K562 (cell line): Measurements from ENCODE around the gene PCF11. TPM values are rescaled to one million over a fixed set of nuclear protein-coding genes. Genes with fewer than 3 reads are reported as not detected.

Experiments used
- ARID3B ChIP-seq: fragments of 250-450 bp; sonication (Bioruptor Pico); IDR thresholded peaks from 2 replicates; pipeline ENCODE4 v1.4.0; 2020; ENCODE audit warnings: borderline replicate concordance
- MGA ChIP-seq: fragments of 450-650 bp; IDR thresholded peaks from 2 replicates; pipeline ENCODE4 v1.6.1; 2016; ENCODE audit warnings: mild to moderate bottlenecking, moderate library complexity
- MYC ChIP-seq, 2 experiments: fragments of 250-450 bp in 1 of 2; sonication (Bioruptor Pico) in 1 of 2; IDR thresholded peaks; 2 replicates each; pipeline versions ENCODE4 v1.5.1 to v1.6.1; 2012 to 2021; ENCODE audit warnings: low read depth in 2 of 2, borderline replicate concordance in 1 of 2, improper control_type of control experiment in 1 of 2, low read length in 1 of 2, mild to moderate bottlenecking in 1 of 2, moderate library complexity in 1 of 2
- NFRKB ChIP-seq: fragments of 450-650 bp; IDR thresholded peaks from 2 replicates; pipeline ENCODE4 v1.6.1; 2016; ENCODE audit warnings: low read depth
- TCF7L2 ChIP-seq: fragments of 150-350 bp; IDR thresholded peaks from 2 replicates; pipeline ENCODE4 v1.6.1; 2016; ENCODE audit warnings: low read depth, mild to moderate bottlenecking, low read length, moderate library complexity
- polyA plus RNA-seq, 8 experiments: library from polyadenylated mRNA; depleted of rRNA in 4 of 8; stranded (reverse) in 5 of 8; unstranded in 3 of 8; fragments of >200 nt; fragmentation: Nextera tagmentation in 2 of 8; fragmentation: Illumina TruSeq in 1 of 8; extraction: Ambion mirVana in 2 of 8; extraction: Trizol in 1 of 8; gene quantifications; 2 replicates each; pipeline versions ENCODE4 v1.2.1 to v1.2.3, GENCODE V29; 2011 to 2014; ENCODE audit warnings: inconsistent platforms in 1 of 8, missing spikeins in 1 of 8
- total RNA-seq, 7 experiments: library from RNA; depleted of rRNA in 6 of 7; stranded (reverse); fragments of >200 nt in 6 of 7; fragmentation: Illumina TruSeq in 2 of 7; extraction: Trizol in 2 of 7; gene quantifications; 2 replicates each; pipeline versions ENCODE4 v1.2.1 to v1.2.3, GENCODE V29; 2011 to 2021; ENCODE audit warnings: low replicate concordance in 1 of 7
- TF ChIP-seq, protein P1 (sequence below): sonication (generic); formaldehyde crosslinking; IDR thresholded peaks from 2 replicates; pipeline ENCODE4 v1.8.1; 2023; ENCODE audit warnings: mild to moderate bottlenecking, missing genetic modification reagents

PCF11 gene
- total and polyA plus RNA-seq, 9 of the 15 experiments (the other 6 are each of a cell fraction or from before 2014, with no cell fraction given) = 9.3 to 91.6 (median 54.4) TPM

- TF ChIP-seq MGA (0 out of 2 replicates have a peak, but pooled peaks have one; percentile 3), ARID3B (CRISPR knock-in tag) (no peak), NFRKB (peak; percentile 52; the same call in 1 of the 2 replicates), MYC (IDR thresholded peaks at IDR 0.05; ENCODE audit: low read depth, low read length) (peak; percentile 61), MYC (CRISPR knock-in tag; IDR thresholded peaks at IDR 0.05; ENCODE audit: borderline replicate concordance, low read depth) (no peak), TCF7L2 (no peak)
- TF ChIP-seq, protein P1, sequence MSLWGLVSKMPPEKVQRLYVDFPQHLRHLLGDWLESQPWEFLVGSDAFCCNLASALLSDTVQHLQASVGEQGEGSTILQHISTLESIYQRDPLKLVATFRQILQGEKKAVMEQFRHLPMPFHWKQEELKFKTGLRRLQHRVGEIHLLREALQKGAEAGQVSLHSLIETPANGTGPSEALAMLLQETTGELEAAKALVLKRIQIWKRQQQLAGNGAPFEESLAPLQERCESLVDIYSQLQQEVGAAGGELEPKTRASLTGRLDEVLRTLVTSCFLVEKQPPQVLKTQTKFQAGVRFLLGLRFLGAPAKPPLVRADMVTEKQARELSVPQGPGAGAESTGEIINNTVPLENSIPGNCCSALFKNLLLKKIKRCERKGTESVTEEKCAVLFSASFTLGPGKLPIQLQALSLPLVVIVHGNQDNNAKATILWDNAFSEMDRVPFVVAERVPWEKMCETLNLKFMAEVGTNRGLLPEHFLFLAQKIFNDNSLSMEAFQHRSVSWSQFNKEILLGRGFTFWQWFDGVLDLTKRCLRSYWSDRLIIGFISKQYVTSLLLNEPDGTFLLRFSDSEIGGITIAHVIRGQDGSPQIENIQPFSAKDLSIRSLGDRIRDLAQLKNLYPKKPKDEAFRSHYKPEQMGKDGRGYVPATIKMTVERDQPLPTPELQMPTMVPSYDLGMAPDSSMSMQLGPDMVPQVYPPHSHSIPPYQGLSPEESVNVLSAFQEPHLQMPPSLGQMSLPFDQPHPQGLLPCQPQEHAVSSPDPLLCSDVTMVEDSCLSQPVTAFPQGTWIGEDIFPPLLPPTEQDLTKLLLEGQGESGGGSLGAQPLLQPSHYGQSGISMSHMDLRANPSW = peak; percentile 85; the same call in 1 of the 2 replicates
Measured at GRCh38 chr11:83193315-83194280, 36.7 kb downstream of the PCF11 start, which contains the start of gene ANKRD42 (continued).
